Renal cortex interstitium (tissue), 15 donors: ENCODE measurements around the gene THSD7A. TPM values are rescaled to one million over a fixed set of nuclear protein-coding genes. Genes with fewer than 3 reads are reported as not detected.

ENCODE experiments used
- DNase-seq, 11 donors: peaks; one replicate each; pipeline ENCODE4 v3.0.0-alpha.2; 2013; ENCODE audit warnings: low read depth in 9 of 11, low spot score in 4 of 11; ENCODE audit errors: extremely low read depth in 1 of 11
- long read RNA-seq, 16 experiments: transcript quantifications; one replicate each; lab custom pipeline, GENCODE V29; 2026
- polyA plus RNA-seq, 3 donors: library from polyadenylated mRNA; unstranded; fragments of 120-200 nt; gene quantifications; one replicate each; pipeline ENCODE4 v1.2.1, GENCODE V29; 2013; ENCODE audit not compliant: insufficient read length in 3 of 3

Gene THSD7A
- 10 to 100 TPM; 58.2 to 63.1 (median 63.0) TPM for polyA plus RNA-seq
- long read RNA-seq, donor 1, partial matches to known transcripts = 13 of 13 reads
- long read RNA-seq, donor 1, other reads (novel, unspliced or antisense) = 0 of 13 reads
- long read RNA-seq, donor 2, partial matches to known transcripts = 12 of 12 reads
- long read RNA-seq, donor 2, other reads (novel, unspliced or antisense) = 0 of 12 reads
- long read RNA-seq, donor 3, partial matches to known transcripts = 7 of 9 reads
- long read RNA-seq, donor 3, other reads (novel, unspliced or antisense) = 0 of 9 reads
- long read RNA-seq, donor 4, partial matches to known transcripts = 15 of 15 reads
- long read RNA-seq, donor 4, other reads (novel, unspliced or antisense) = 0 of 15 reads
- long read RNA-seq, donor 5 = 0 reads
- long read RNA-seq, donor 6, partial matches to known transcripts = 17 of 18 reads
- long read RNA-seq, donor 6, other reads (novel, unspliced or antisense) = 0 of 18 reads
- long read RNA-seq, donor 7, partial matches to known transcripts = 8 of 9 reads
- long read RNA-seq, donor 7, other reads (novel, unspliced or antisense) = 0 of 9 reads
- long read RNA-seq, donor 8 = 0 reads
- long read RNA-seq, donor 9, partial matches to known transcripts = 19 of 19 reads
- long read RNA-seq, donor 9, other reads (novel, unspliced or antisense) = 0 of 19 reads
- long read RNA-seq, donor 10, partial matches to known transcripts = 12 of 12 reads
- long read RNA-seq, donor 10, other reads (novel, unspliced or antisense) = 0 of 12 reads
- long read RNA-seq, donor 11, partial matches to known transcripts = 13 of 14 reads
- long read RNA-seq, donor 11, other reads (novel, unspliced or antisense) = 0 of 14 reads
- long read RNA-seq, donor 12 = 0 reads
- long read RNA-seq, donor 13 = 0 reads
- long read RNA-seq, donor 14, partial matches to known transcripts = 13 of 13 reads
- long read RNA-seq, donor 14, other reads (novel, unspliced or antisense) = 0 of 13 reads
- long read RNA-seq, donor 15, partial matches to known transcripts = 19 of 19 reads
- long read RNA-seq, donor 15, other reads (novel, unspliced or antisense) = 0 of 19 reads
- long read RNA-seq, donor 16, partial matches to known transcripts = 83 of 85 reads
- long read RNA-seq, donor 16, other reads (novel, unspliced or antisense) = 0 of 85 reads

DNA sequence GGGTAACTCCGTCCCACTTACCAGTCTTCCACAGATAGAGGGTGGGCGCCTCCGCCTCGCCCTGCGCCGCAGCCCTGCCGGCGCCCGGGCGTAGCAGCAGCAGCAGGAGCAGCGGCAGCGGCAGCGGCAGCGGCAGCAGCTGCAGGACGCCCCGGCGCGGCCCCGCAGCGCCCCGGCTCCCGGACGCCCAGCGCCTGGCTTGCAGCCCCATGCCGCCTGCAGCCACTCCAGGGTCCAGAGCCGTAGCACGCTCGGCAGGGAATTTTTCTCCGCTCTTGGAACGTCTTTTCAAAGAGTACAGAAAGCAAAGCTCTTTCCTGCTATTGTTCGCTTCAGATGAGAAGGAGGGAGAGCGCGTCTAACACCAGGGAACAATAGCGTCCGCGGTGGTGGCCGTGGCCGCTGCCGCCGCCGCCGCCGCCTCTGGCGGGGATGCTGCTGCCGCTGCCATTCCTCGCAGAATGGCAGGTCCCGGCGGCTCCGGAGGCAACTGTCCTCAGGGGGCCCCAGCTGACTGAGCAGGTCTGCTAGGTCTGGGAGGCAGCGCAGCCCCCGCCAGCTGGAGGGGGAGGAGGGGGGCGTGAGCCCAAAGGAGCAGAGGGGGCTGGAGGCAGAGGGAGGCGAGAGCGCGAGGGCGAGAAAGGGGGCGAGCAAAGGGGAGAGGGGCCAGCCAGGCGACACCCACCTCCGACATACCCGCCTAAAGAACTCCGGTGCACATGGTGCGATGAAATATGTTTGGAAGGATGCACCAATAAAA is at the start of gene THSD7A:
Gene THSD7A (minus strand): TSS at position 463 of the 760 bp plus-strand sequence. CDS start 252 bp downstream, at position 211.
- DNase-seq = peak in 4 of 11 donors; percentile 48 to 64 (median 56)

- no peak for DNase-seq
Measured at GRCh38 chr7:11881680-11882079, 49.7 kb upstream of the THSD7A start.

GRCh38 chr7:11875635-11876034 is 43.6 kb upstream of the THSD7A start:
- DNase-seq = no peak

DNA sequence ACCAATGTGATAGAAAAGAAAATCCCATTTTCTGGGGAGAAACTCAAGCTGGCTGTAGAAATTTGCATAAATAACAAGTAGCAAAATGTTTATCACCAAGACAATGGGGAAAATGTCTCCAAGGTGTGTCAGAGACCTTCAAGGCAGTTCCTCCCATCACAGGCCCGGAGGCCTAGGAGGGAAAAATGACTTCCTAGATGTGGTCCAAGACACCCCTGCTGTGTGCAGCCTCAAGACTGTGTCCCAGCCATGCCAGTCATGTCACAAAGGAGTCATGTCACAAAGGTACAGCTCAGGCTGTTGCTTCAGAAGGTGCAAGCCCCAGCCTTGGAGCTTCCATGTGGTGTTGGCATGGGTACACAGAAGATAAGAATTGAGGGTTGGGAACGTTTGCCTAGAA is 33.7 kb upstream of the THSD7A start:
- no peak for DNase-seq

GRCh38 chr7:11858622-11859302 is 26.8 kb upstream of the THSD7A start:
- DNase-seq = no peak

- no peak for DNase-seq
Measured at GRCh38 chr7:11858026-11858425, 26.0 kb upstream of the THSD7A start.

DNA sequence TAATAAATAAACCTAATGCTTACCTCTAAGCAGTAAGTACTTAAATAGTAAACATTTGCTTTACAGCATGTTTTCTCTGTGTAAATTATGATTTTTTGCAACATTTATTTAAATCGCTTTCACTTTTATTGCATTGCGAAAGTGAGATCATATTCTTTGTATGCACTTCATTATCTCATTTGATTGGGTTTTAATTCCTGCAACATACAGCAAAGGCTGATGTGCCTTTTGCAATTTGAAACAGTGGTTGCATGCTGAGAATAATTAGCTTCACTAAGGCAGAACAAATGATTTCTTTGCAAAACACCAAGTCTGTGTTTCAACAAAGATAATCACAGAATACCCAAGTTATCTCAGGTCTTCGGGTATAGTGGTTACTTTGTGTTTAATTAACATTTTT is 16.3 kb upstream of the THSD7A start:
- DNase-seq = no peak

DNA sequence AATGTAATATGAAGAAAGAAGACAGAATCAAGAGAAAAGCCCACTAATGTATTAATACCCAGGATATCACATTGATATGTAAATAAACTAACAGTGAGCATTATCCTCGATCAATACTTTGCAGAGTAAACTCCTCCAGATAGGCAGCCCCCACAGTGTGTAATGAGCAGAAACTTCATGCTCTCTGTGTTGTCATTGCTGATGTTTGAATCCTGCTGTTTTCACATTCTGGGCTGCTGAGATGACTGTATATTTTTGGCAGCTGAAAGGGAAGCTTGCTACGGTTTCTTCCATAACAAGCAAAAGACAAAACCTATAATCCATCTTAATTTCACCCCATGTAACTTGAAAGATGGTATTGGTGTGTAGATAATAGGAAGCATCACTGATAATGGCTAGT is 15.3 kb upstream of the THSD7A start:
- DNase-seq = no peak

DNA sequence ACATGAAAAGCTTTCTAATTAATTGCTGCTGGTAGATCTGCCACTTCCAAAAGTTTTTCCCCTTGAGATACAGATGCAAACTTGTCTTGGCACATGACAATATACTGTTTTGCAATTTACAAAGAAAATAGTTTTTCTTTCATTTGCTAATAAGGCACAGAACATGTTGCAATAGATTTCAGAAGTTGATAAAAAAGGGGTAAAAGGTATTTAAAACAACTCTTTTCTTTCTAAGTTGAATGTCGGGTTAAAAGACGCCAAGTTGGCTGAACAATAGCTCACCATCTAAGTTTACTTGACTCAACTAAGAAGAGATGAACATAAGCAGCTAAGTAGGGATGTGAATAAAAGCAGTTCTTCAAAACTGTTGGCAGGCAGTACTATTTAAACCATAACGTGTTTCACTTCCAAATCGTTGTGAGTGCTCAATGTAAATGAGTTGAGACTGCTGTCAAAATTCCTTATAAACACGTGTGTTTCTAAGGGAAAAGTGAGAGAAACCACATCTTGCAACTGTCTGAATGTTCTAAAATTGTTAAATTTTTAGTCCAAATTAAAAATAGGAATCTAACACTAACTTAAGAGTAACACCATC is 14.5 kb upstream of the THSD7A start:
- no peak for DNase-seq

GRCh38 chr7:11843113-11843765 is 11.2 kb upstream of the THSD7A start:
- no peak for DNase-seq

DNA sequence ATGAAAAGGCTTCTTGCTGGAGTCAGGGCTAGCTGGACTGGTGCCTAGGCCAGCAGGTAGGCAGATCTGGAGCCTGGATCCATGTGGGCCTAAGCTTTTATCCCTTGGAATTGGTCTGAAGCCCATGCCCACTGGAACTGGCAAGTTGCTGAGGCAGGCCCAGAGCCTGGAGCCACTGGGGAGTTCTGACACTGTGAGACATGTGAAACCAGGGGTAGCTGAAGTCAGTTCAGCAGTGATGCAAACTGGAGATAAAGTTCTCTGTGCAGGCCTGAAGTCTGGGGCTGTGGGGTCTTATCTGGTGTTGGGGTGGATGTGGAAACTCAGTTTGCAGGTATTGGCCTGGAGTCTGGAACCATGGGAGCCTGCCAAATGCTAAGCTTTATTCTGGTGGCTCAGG is 9.7 kb upstream of the THSD7A start:
- no peak for DNase-seq

DNA sequence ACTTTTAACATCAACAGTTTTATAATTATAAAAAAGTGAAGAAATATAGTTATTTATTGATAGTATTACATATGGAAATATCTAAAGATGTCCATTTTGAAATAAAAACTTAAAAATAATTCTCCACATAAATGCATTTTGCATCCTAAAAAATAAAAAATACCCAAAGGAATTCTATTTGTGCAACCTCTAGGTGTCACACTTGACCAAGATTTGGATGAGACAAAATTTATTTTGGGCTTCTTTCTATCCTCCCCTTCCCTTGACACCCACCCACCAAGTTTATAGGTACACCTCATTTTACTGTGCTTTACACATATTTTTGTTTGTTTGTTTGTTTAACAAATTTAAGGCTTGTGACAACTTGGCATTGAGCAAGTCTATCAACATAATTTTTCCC is 3.3 kb upstream of the THSD7A start:
- no peak for DNase-seq

GRCh38 chr7:11833431-11833830 is 1.4 kb upstream of the THSD7A start:
- no peak for DNase-seq

DNA sequence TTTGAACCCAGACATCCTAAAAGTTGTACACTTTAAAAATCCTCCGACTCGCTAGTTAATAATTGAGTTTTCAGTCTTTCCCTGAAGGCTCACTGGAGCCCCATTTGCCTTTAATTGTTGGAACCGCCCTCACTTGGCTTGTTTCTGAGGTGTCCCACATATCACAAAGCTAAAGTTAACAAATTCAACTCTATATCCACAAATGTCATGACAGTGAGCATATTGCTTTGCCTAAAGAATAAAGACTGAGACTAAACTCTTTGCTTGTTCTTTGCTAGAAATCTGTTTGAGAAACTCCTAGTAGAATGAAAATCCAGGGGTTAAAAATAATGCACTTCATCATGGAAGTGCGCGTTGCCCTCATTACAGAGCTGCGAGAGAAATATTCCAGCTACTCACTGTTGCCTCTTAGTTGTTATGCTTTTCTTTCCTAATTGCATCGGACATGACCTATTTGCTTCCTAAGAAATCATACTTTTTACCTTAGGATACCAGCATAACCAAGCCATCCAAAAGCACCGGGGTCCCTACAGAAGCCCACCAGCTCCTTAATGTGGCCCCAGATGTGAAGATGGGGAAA is 752 bp downstream of the THSD7A start:
- DNase-seq = peak in 4 of 11 donors; percentile 26 to 59 (median 43)

GRCh38 chr7:11830582-11831155 is 1.3 kb downstream of the THSD7A start:
- DNase-seq = peak in 1 of 11 donors; percentile 27

DNA sequence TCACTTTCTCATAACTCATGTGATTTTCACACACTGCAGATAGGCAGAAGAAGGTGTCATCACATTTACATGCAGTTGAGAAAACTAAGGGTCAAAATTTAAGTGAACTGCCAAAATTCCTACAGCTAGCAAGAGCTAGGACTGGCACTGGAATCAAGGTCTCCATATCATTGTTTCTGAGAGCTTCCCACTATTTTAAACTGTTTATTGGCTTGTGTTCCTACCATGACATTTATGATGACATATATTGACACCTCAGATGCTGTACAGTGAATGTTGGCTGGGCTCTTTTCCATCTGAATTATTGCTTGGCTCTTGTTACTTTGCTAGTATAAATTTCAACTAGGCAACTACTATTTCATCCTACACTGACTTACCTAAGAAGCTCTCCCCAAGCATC is 2.0 kb downstream of the THSD7A start:
- no peak for DNase-seq

DNA sequence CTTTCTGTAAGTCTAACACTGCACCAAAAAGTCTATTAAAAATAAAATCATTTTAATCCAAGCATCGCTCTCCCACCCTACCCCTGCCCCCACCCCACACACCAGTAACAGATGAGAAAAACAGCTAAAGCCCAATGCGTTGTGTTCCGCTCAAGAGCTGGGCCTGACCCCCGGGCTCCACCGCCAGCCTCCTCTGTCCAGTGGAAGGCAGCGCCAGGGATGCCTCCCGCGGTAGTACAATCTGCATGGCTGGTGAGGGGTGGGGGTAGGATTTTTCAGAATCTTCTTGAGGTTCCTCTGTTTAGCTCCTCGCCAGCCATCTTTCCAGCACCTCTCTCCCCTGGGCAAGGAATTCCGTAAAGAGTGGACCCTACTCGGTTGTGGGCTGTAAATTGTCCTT is 12.1 kb downstream of the THSD7A start:
- DNase-seq = no peak
